HepG2 (cell line): ENCODE measurements around the gene PPP2R5C. TPM values are rescaled to one million over a fixed set of nuclear protein-coding genes. Genes with fewer than 3 reads are reported as not detected.

Experiments used
- BATF2 ChIP-seq: sonication (generic); formaldehyde crosslinking; IDR thresholded peaks from 2 replicates; pipeline ENCODE4 v1.8.0; 2022; ENCODE audit warnings: mild to moderate bottlenecking, missing genetic modification reagents, moderate library complexity
- BCL3 ChIP-seq: sonication (generic); formaldehyde crosslinking; IDR thresholded peaks from 2 replicates; pipeline ENCODE4 v1.5.1; 2020; ENCODE audit warnings: mild to moderate bottlenecking, missing genetic modification reagents, moderate library complexity
- FOXA1 ChIP-seq, 2 experiments: fragments of 450-650 bp in 1 of 2; sonication (generic) in 1 of 2; formaldehyde crosslinking in 1 of 2; IDR thresholded peaks; 2 replicates each; pipeline versions ENCODE4 v1.4.0 to v1.6.1; 2016 to 2020; ENCODE audit warnings: missing genetic modification reagents in 1 of 2
- GATA4 ChIP-seq: sonication (generic); IDR thresholded peaks from 2 replicates; pipeline ENCODE4 v1.6.1; 2016; ENCODE audit warnings: antibody characterized with exemption, low read depth, borderline replicate concordance
- GZF1 ChIP-seq: sonication (generic); formaldehyde crosslinking; IDR thresholded peaks from 2 replicates; pipeline ENCODE4 v1.5.1; 2020; ENCODE audit warnings: mild to moderate bottlenecking, missing genetic modification reagents
- HBP1 ChIP-seq: IDR thresholded peaks from 2 replicates; pipeline ENCODE4 v1.6.1; 2016; ENCODE audit warnings: low read depth, control low read depth
- NFAT5 ChIP-seq: sonication (generic); formaldehyde crosslinking; IDR thresholded peaks from 2 replicates; pipeline ENCODE4 v1.4.0; 2020; ENCODE audit warnings: missing genetic modification reagents
- NR2F1 ChIP-seq, 2 experiments: fragments of 450-650 bp in 1 of 2; formaldehyde crosslinking in 1 of 2; IDR thresholded peaks; 2 replicates each; pipeline versions ENCODE4 v1.5.0 to v1.6.1; 2016 to 2020; ENCODE audit warnings: mild to moderate bottlenecking in 1 of 2, missing compliant biosample characterization in 1 of 2, missing genetic modification reagents in 1 of 2, moderate library complexity in 1 of 2
- TFDP1 ChIP-seq: IDR thresholded peaks from 2 replicates; pipeline ENCODE4 v1.6.1; 2016; ENCODE audit warnings: missing compliant biosample characterization, missing genetic modification reagents, borderline replicate concordance
- ZBTB26 ChIP-seq: IDR thresholded peaks from 2 replicates; pipeline ENCODE4 v1.6.1; 2016; ENCODE audit warnings: missing compliant biosample characterization, missing genetic modification reagents, borderline replicate concordance
- ZNF230 ChIP-seq: sonication (generic); formaldehyde crosslinking; IDR thresholded peaks from 2 replicates; pipeline ENCODE4 v1.4.0; 2020; ENCODE audit warnings: mild to moderate bottlenecking, missing genetic modification reagents
- ZNF350 ChIP-seq: sonication (generic); formaldehyde crosslinking; IDR thresholded peaks from 2 replicates; pipeline ENCODE4 v1.4.0; 2020; ENCODE audit warnings: mild to moderate bottlenecking, low read depth, missing genetic modification reagents, borderline replicate concordance
- ZNF441 ChIP-seq: sonication (generic); formaldehyde crosslinking; IDR thresholded peaks from 2 replicates; pipeline ENCODE4 v1.7.0; 2021; ENCODE audit warnings: missing genetic modification reagents, borderline replicate concordance
- polyA plus RNA-seq, 8 experiments: library from polyadenylated mRNA; depleted of rRNA in 3 of 8; stranded (reverse) in 7 of 8; unstranded in 1 of 8; fragments of >200 nt; fragmentation: Illumina TruSeq in 4 of 8; extraction: Trizol in 4 of 8; gene quantifications; 2 replicates each; pipeline versions ENCODE4 v1.2.1 to v1.2.3, GENCODE V29; 2011 to 2016; ENCODE audit warnings: low read depth in 4 of 8, missing spikeins in 1 of 8, mixed read lengths in 1 of 8; ENCODE audit not compliant: insufficient read depth in 1 of 8
- total RNA-seq, 5 experiments: library from RNA; depleted of rRNA; stranded (reverse); fragments of >200 nt; fragmentation: Illumina TruSeq; extraction: Trizol; gene quantifications; 2 replicates each; pipeline ENCODE4 v1.2.3, GENCODE V29; 2016; ENCODE audit warnings: low read depth in 1 of 5

Gene PPP2R5C
- total and polyA plus RNA-seq, 2 of the 13 experiments (the other 11 are each of a cell fraction or from before 2014, with no cell fraction given), result 74.3 to 78.5 TPM

GRCh38 chr14:101809671-101810514 is 48.4 kb downstream of the PPP2R5C start (continued):
- TF ChIP-seq ZNF230 (CRISPR knock-in tag) (no peak), NFAT5 (CRISPR knock-in tag) (no peak), GATA4 (no peak), BCL3 (CRISPR knock-in tag) (no peak; the same call in 1 of the 2 replicates), ZNF441 (CRISPR knock-in tag) (no peak), TFDP1 (CRISPR knock-in tag) (0 out of 2 replicates have a peak, but pooled peaks have one; percentile 24), GZF1 (CRISPR knock-in tag) (no peak), ZNF350 (CRISPR knock-in tag) (peak; percentile 79; the same call in 1 of the 2 replicates), NR2F1 (CRISPR knock-in tag; IDR thresholded peaks at IDR 0.05) (no peak), FOXA1 (IDR thresholded peaks at IDR 0.05) (no peak), FOXA1 (CRISPR knock-in tag; IDR thresholded peaks at IDR 0.05) (no peak), HBP1 (CRISPR knock-in tag) (no peak; the same call in 1 of the 2 replicates), ZBTB26 (no peak; the same call in 1 of the 2 replicates), BATF2 (CRISPR knock-in tag) (no peak)
